GM23338 (cell line): ENCODE measurements around the gene XG. TPM values are rescaled to one million over a fixed set of nuclear protein-coding genes. Genes with fewer than 3 reads are reported as not detected.

Experiments used
- ATAC-seq: fragments of 200-7000 bp; cut with Tn5 transposase; 3 replicates; pipeline ENCODE4 v1.9.1; 2020
- DNase-seq: peaks from one replicate; pipeline ENCODE4 v3.0.0-alpha.2; 2015; ENCODE audit warnings: low spot score
- H2AFZ ChIP-seq: fragments of 200-600 bp; sonication (generic); 2 replicates; pipeline ENCODE4 v1.8.0; 2016; ENCODE audit warnings: antibody characterized with exemption, mild to moderate bottlenecking, moderate library complexity
- H3F3A ChIP-seq: fragments of 200-600 bp; sonication (generic); replicated peaks from 2 replicates; pipeline ENCODE4 v1.8.0; 2017; ENCODE audit warnings: antibody characterized with exemption, mixed run types, low read depth
- H3K27ac ChIP-seq: fragments of 200-600 bp; sonication (generic); 2 replicates; pipeline ENCODE4 v1.6.1; 2016; ENCODE audit warnings: low read depth
- H3K27me3 ChIP-seq: fragments of 200-600 bp; sonication (generic); 2 replicates; pipeline ENCODE4 v1.8.0; 2016; ENCODE audit warnings: mild to moderate bottlenecking, mixed run types, moderate library complexity; ENCODE audit not compliant: insufficient read depth
- H3K36me3 ChIP-seq: fragments of 200-600 bp; sonication (generic); 2 replicates; pipeline ENCODE4 v1.8.0; 2016; ENCODE audit warnings: mild to moderate bottlenecking; ENCODE audit not compliant: insufficient read depth
- H3K4me1 ChIP-seq: fragments of 200-600 bp; sonication (generic); 2 replicates; pipeline ENCODE4 v1.8.0; 2016; ENCODE audit warnings: mild to moderate bottlenecking, moderate library complexity; ENCODE audit not compliant: insufficient read depth
- H3K4me2 ChIP-seq: fragments of 200-600 bp; sonication (generic); 2 replicates; pipeline ENCODE4 v1.7.1; 2017; ENCODE audit warnings: mixed run types
- H3K4me3 ChIP-seq: fragments of 200-600 bp; sonication (generic); 2 replicates; pipeline ENCODE4 v1.6.1; 2016; ENCODE audit warnings: mixed run types
- H3K79me2 ChIP-seq: fragments of 200-600 bp; sonication (generic); replicated peaks from 2 replicates; pipeline ENCODE4 v1.8.0; 2017; ENCODE audit warnings: mild to moderate bottlenecking; ENCODE audit not compliant: insufficient read depth
- H3K9me2 ChIP-seq: fragments of 200-600 bp; sonication (generic); 2 replicates; pipeline ENCODE4 v1.8.0; 2017; ENCODE audit not compliant: insufficient read depth
- H4K20me1 ChIP-seq: fragments of 200-600 bp; sonication (generic); replicated peaks from 2 replicates; pipeline ENCODE4 v1.8.0; 2017; ENCODE audit warnings: mild to moderate bottlenecking; ENCODE audit not compliant: insufficient read depth
- H3K27ac Mint-ChIP-seq: 2 replicates; pipeline ENCODE4 v1.8.0; 2020; ENCODE audit warnings: inconsistent platforms, mild to moderate bottlenecking, moderate library complexity, mixed read lengths
- H3K27me3 Mint-ChIP-seq: 3 replicates; pipeline ENCODE4 v1.8.0; 2022; ENCODE audit warnings: low read depth, mild to moderate bottlenecking, moderate library complexity, mixed read lengths, inconsistent platforms; ENCODE audit not compliant: insufficient read depth, poor library complexity
- H3K36me3 Mint-ChIP-seq: 3 replicates; pipeline ENCODE4 v1.8.0; 2021; ENCODE audit warnings: low read depth, mild to moderate bottlenecking, inconsistent platforms, moderate library complexity, mixed read lengths
- H3K4me1 Mint-ChIP-seq: 3 replicates; pipeline ENCODE4 v1.8.0; 2020; ENCODE audit warnings: mild to moderate bottlenecking, inconsistent platforms, mixed read lengths
- H3K4me3 Mint-ChIP-seq: 3 replicates; pipeline ENCODE4 v1.8.0; 2021; ENCODE audit warnings: moderate library complexity, mild to moderate bottlenecking, inconsistent platforms, mixed read lengths
- H3K9me3 Mint-ChIP-seq: 3 replicates; pipeline ENCODE4 v1.8.0; 2020; ENCODE audit warnings: moderate library complexity, mild to moderate bottlenecking, inconsistent platforms, mixed read lengths
- CREB1 ChIP-seq: fragments of 250-450 bp; sonication (Bioruptor Pico); IDR thresholded peaks from 2 replicates; pipeline ENCODE4 v1.5.0; 2020; ENCODE audit warnings: low read depth, mild to moderate bottlenecking, moderate library complexity
- CTCF ChIP-seq, 2 experiments: fragments of 200-600 bp in 1 of 2; sonication (generic) in 1 of 2; conservative IDR thresholded peaks; 2 replicates each; pipeline versions ENCODE4 v1.5.1 to v1.6.1; 2016 to 2017; ENCODE audit warnings: antibody characterized with exemption in 2 of 2, low read depth in 2 of 2, mild to moderate bottlenecking in 2 of 2, moderate library complexity in 1 of 2
- ETS1 ChIP-seq: IDR thresholded peaks from 2 replicates; pipeline ENCODE4 v1.6.1; 2016; ENCODE audit warnings: antibody characterized with exemption
- EZH2 ChIP-seq: fragments of 200-600 bp; sonication (generic); IDR thresholded peaks from one replicate; pipeline ENCODE4 v1.8.0; 2017; ENCODE audit warnings: antibody characterized with exemption, mild to moderate bottlenecking, low read depth; ENCODE audit not compliant: unreplicated experiment
- EZH2phosphoT487 ChIP-seq: fragments of 200-600 bp; sonication (generic); IDR thresholded peaks from one replicate; pipeline ENCODE4 v1.8.1; 2018; ENCODE audit warnings: antibody characterized with exemption; ENCODE audit not compliant: unreplicated experiment
- JUNB ChIP-seq: IDR thresholded peaks from one replicate; pipeline ENCODE4 v1.6.1; 2016; ENCODE audit warnings: antibody characterized with exemption; ENCODE audit not compliant: unreplicated experiment
- NANOG ChIP-seq: IDR thresholded peaks from 2 replicates; pipeline ENCODE4 v1.6.1; 2016; ENCODE audit warnings: antibody characterized with exemption, borderline replicate concordance
- POLR2AphosphoS5 ChIP-seq: IDR thresholded peaks from 2 replicates; pipeline ENCODE4 v1.6.1; 2016; ENCODE audit warnings: antibody characterized with exemption, low read depth
- REST ChIP-seq: IDR thresholded peaks from one replicate; pipeline ENCODE4 v1.6.1; 2018; ENCODE audit warnings: antibody characterized with exemption; ENCODE audit not compliant: unreplicated experiment
- STAT1 ChIP-seq: IDR thresholded peaks from one replicate; pipeline ENCODE4 v1.6.1; 2016; ENCODE audit warnings: antibody characterized with exemption; ENCODE audit not compliant: unreplicated experiment
- ZNF114 ChIP-seq: fragments of 250-450 bp; sonication (Bioruptor Pico); IDR thresholded peaks from 2 replicates; pipeline ENCODE4 v1.5.0; 2020; ENCODE audit warnings: mild to moderate bottlenecking, moderate library complexity
- ZNF331 ChIP-seq: fragments of 250-450 bp; sonication (Bioruptor Pico); IDR thresholded peaks from 2 replicates; pipeline ENCODE4 v1.5.0; 2020; ENCODE audit warnings: low read depth, mild to moderate bottlenecking, moderate library complexity
- polyA plus RNA-seq: library from polyadenylated mRNA; unstranded; fragments of >200 nt; fragmentation: Nextera tagmentation; extraction: Ambion mirVana; gene quantifications from 2 replicates; pipeline ENCODE4 v1.2.1, GENCODE V29; 2016
- total RNA-seq: library from RNA; depleted of rRNA; stranded (reverse); fragments of >200 nt; shearing (Covaris generic); gene quantifications from 2 replicates; pipeline ENCODE4 v1.2.3, GENCODE V29; 2014

XG gene
- total and polyA plus RNA-seq, 2 experiments from 2014 or later: 0.28 to 0.60 TPM

- no peak for TF ChIP-seq EZH2
Measured at GRCh38 chrX:2767631-2768455, 16.0 kb downstream of the XG start (continued).

- no peak overlapping the region for H2AFZ ChIP-seq
- peaks cover 10% of the 10 kb centered on the region for H3K9me3 Mint-ChIP-seq
- no peaks in the 10 kb centered on the region for H3K36me3 ChIP-seq
- no peaks in the 10 kb centered on the region for H3F3A ChIP-seq
- no peak overlapping the region for H3K4me2 ChIP-seq
- H3K4me3 Mint-ChIP-seq: no peak overlapping the region
- no peak overlapping the region for H3K4me3 ChIP-seq
- no peaks in the 10 kb centered on the region for H3K4me1 ChIP-seq
- no peaks in the 10 kb centered on the region for H3K27me3 ChIP-seq
- DNase-seq (no peak), ATAC-seq (no peak)
- peaks cover 2% of the 10 kb centered on the region; the same call in 1 of the 3 replicates for H3K36me3 Mint-ChIP-seq
- no peaks in the 10 kb centered on the region for H3K79me2 ChIP-seq
- H3K27me3 Mint-ChIP-seq: peaks cover 15% of the 10 kb centered on the region
- no peaks in the 10 kb centered on the region for H4K20me1 ChIP-seq
- peaks cover 14% of the 10 kb centered on the region; the same call in 2 of the 3 replicates for H3K4me1 Mint-ChIP-seq
- H3K9me2 ChIP-seq: no peaks in the 10 kb centered on the region
- no peak overlapping the region for H3K27ac Mint-ChIP-seq
- H3K27ac ChIP-seq: no peak overlapping the region
- no peak for TF ChIP-seq ZNF331 (CRISPR knock-in tag)
- no peak for TF ChIP-seq REST
- TF ChIP-seq EZH2phosphoT487: no peak
- no peak for TF ChIP-seq STAT1
- TF ChIP-seq NANOG: no peak
- no peak for TF ChIP-seq CTCF (conservative IDR thresholded peaks at IDR 0.05; ENCODE audit: low read depth in 2 of 2)
- TF ChIP-seq POLR2AphosphoS5: no peak
- TF ChIP-seq ETS1: no peak
- TF ChIP-seq EZH2: no peak
- no peak for TF ChIP-seq CREB1 (CRISPR knock-in tag)
- TF ChIP-seq ZNF114 (CRISPR knock-in tag): no peak
- TF ChIP-seq JUNB: no peak
Measured at GRCh38 chrX:2769615-2770014, 17.8 kb downstream of the XG start.
